CD4-positive, alpha-beta memory T cell (primary cell): ENCODE results near the gene THSD4. TPM values are rescaled to one million over a fixed set of nuclear protein-coding genes. Genes with fewer than 3 reads are reported as not detected.

Source experiments
- CTCF ChIA-PET: fragments of 350-600 bp; sonication (Branson Sonifier 250); formaldehyde crosslinking; loops from one replicate; lab custom pipeline; 2021; ENCODE audit warnings: inconsistent platforms; ENCODE audit not compliant: partially characterized antibody; lab: Charles Lee
- POLR2A ChIA-PET: fragments of 350-600 bp; sonication (Branson Sonifier 250); formaldehyde crosslinking; loops from one replicate; lab custom pipeline; 2021; ENCODE audit not compliant: partially characterized antibody; lab: Charles Lee
- DNase-seq, 5 donors: peaks; one replicate each; pipeline versions ENCODE4 v3.0.0 to v3.0.0-alpha.2; 2020 to 2022; ENCODE audit warnings: mixed read lengths in 1 of 5
- H3K27ac ChIP-seq: one replicate; pipeline ENCODE4 v1.7.0; 2013; ENCODE audit warnings: low read depth, low read length
- H3K27me3 ChIP-seq: 2 replicates; pipeline ENCODE4 v1.7.0; 2013; ENCODE audit warnings: mild to moderate bottlenecking, low read length, moderate library complexity; ENCODE audit not compliant: insufficient read depth
- H3K36me3 ChIP-seq: 2 replicates; pipeline ENCODE4 v1.7.0; 2013; ENCODE audit warnings: mild to moderate bottlenecking, low read length, moderate library complexity; ENCODE audit not compliant: insufficient read depth
- H3K4me1 ChIP-seq: 2 replicates; pipeline ENCODE4 v1.7.0; 2013; ENCODE audit warnings: mild to moderate bottlenecking, low read length, moderate library complexity; ENCODE audit not compliant: insufficient read depth
- H3K4me3 ChIP-seq, 2 donors: one replicate each; pipeline ENCODE4 v1.7.0; 2013; ENCODE audit warnings: low read length in 2 of 2, mild to moderate bottlenecking in 1 of 2
- H3K9me3 ChIP-seq, 2 donors: one replicate each; pipeline ENCODE4 v1.7.0; 2013; ENCODE audit warnings: low read length in 2 of 2, control low read depth in 1 of 2; ENCODE audit not compliant: control insufficient read depth in 1 of 2
- H3K27ac Mint-ChIP-seq, 7 donors: one replicate each; pipeline ENCODE4 v1.8.0; 2020 to 2021; ENCODE audit warnings: mixed read lengths in 7 of 7, mild to moderate bottlenecking in 6 of 7, inconsistent platforms in 3 of 7, moderate library complexity in 3 of 7
- H3K27me3 Mint-ChIP-seq, 2 donors: one replicate each; pipeline ENCODE4 v1.8.0; 2020 to 2021; ENCODE audit warnings: mixed read lengths in 2 of 2
- H3K36me3 Mint-ChIP-seq, 2 donors: one replicate each; pipeline ENCODE4 v1.8.0; 2020 to 2021; ENCODE audit warnings: mixed read lengths in 2 of 2, inconsistent platforms in 1 of 2, mild to moderate bottlenecking in 1 of 2
- H3K4me1 Mint-ChIP-seq, 4 donors: one replicate each; pipeline ENCODE4 v1.8.0; 2020 to 2021; ENCODE audit warnings: mixed read lengths in 4 of 4, mild to moderate bottlenecking in 1 of 4
- H3K4me3 Mint-ChIP-seq, 8 donors: one replicate each; pipeline ENCODE4 v1.8.0; 2020 to 2021; ENCODE audit warnings: mixed read lengths in 8 of 8, mild to moderate bottlenecking in 7 of 8, moderate library complexity in 6 of 8, inconsistent platforms in 3 of 8
- H3K9me3 Mint-ChIP-seq, 8 donors: one replicate each; pipeline ENCODE4 v1.8.0; 2020 to 2021; ENCODE audit warnings: mixed read lengths in 8 of 8, mild to moderate bottlenecking in 5 of 8, inconsistent platforms in 3 of 8, moderate library complexity in 1 of 8
- intact Hi-C: fragments of 100-400 bp; cut with micrococcal nuclease; formaldehyde crosslinking; loops from one replicate; pipeline ENCODE4 v1.15.1; 2023
- polyA plus RNA-seq, 2 donors: library from polyadenylated mRNA; unstranded; fragments of 300-500 nt; fragmentation: Illumina TruSeq; gene quantifications; one replicate each; pipeline ENCODE4 v1.2.3, GENCODE V29; 2021
- total RNA-seq, 2 experiments: library from RNA; stranded (reverse); gene quantifications; one replicate each; pipeline ENCODE4 v1.2.3, GENCODE V29; 2021

The THSD4 gene
- total and polyA plus RNA-seq, 4 experiments from 2014 or later, result not detected

DNA sequence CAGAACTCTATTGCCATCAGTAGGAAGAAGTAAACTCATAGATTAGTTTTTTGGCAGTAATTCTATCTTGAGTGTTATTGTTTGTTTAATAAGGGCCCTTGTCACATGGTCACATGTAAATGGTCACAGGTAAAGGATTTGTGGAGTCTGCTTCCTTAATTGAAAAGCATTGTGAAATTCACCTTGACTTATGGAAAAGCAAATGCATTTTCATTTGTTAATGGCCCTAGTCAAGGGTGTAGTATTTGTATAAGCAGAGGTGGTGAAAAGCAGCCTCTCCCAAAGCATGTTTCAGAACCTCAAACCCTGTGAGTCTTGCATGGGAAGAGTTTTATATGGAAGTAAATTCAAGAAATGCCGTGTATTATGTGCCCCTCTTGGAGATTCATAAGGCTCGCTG is 497.6 kb downstream of the THSD4 start:
- H3K36me3 Mint-ChIP-seq, result no peaks in the 10 kb centered on the region
- no peak for DNase-seq
- ChIA-PET CTCF (no interaction called here), POLR2A (no interaction called here)
- no peak overlapping the region for H3K4me3 Mint-ChIP-seq
- H3K9me3 Mint-ChIP-seq, result no peaks in the 10 kb centered on the region
- H3K27me3 ChIP-seq, result no peaks in the 10 kb centered on the region
- H3K4me1 Mint-ChIP-seq, result no peaks in the 10 kb centered on the region
- no peaks in the 10 kb centered on the region for H3K9me3 ChIP-seq
- no peak overlapping the region for H3K27ac Mint-ChIP-seq
- no peaks in the 10 kb centered on the region for H3K4me1 ChIP-seq
- no peak overlapping the region for H3K4me3 ChIP-seq
- intact Hi-C loops, result no loop called here
- H3K27ac ChIP-seq, result no peak overlapping the region
- H3K36me3 ChIP-seq, result no peaks in the 10 kb centered on the region
- H3K27me3 Mint-ChIP-seq, result peaks cover 7 to 11% of the 10 kb centered on the region in 2 donors

GRCh38 chr15:71623111-71623510 is 507.8 kb downstream of the THSD4 start:
- Mint-ChIP-seq H3K4me3 (no peak overlapping the region), H3K27ac (no peak overlapping the region), H3K9me3 (no peaks in the 10 kb centered on the region), H3K36me3 (no peaks in the 10 kb centered on the region), H3K27me3 (peaks cover 16 to 17% of the 10 kb centered on the region in 2 donors), H3K4me1 (no peaks in the 10 kb centered on the region)
- H3K27me3 ChIP-seq, result no peaks in the 10 kb centered on the region
- H3K9me3 ChIP-seq, result no peaks in the 10 kb centered on the region
- intact Hi-C loops, result no loop called here
- H3K4me3 ChIP-seq, result no peak overlapping the region
- H3K36me3 ChIP-seq, result no peaks in the 10 kb centered on the region
- no peak for DNase-seq
- ChIA-PET POLR2A (no interaction called here), CTCF (interaction anchor here (0.7 kb wide), 1 partner anchor 30 kb away, joined by 3 read pairs; no protein-coding TSS in a partner anchor)
- no peak overlapping the region for H3K27ac ChIP-seq
- H3K4me1 ChIP-seq, result no peaks in the 10 kb centered on the region

DNA sequence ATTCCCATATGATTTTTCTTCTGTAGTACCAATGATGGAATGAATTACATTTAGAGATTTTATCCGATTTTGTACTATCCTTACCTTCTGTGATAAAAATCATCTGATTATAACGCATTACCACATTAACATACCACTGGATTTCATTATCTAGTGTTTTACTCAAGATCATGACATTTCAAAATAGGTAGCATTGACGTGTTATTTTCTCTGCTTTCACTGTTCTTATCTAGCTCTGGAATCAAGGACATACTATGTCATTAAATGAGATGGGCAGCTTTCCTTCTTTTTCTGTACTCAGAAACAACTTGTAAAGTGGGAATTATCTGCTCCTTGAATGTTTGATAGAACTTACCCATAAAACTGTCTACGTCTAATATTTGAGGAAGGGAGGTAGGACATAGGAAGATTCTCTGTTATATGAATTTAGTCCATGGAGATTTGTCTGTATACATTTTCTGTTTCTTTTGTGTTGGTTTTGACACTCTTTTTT is 511.4 kb downstream of the THSD4 start:
- ChIA-PET CTCF (no interaction called here), POLR2A (no interaction called here)
- H3K4me1 ChIP-seq, result no peaks in the 10 kb centered on the region
- Mint-ChIP-seq H3K9me3 (no peaks in the 10 kb centered on the region), H3K36me3 (no peaks in the 10 kb centered on the region), H3K4me1 (no peaks in the 10 kb centered on the region), H3K4me3 (no peak overlapping the region), H3K27me3 (peaks cover 18% of the 10 kb centered on the region in 2 donors), H3K27ac (no peak overlapping the region)
- H3K4me3 ChIP-seq, result no peak overlapping the region
- no peak for DNase-seq
- H3K9me3 ChIP-seq, result no peaks in the 10 kb centered on the region
- H3K27ac ChIP-seq, result no peak overlapping the region
- no peaks in the 10 kb centered on the region for H3K36me3 ChIP-seq
- intact Hi-C loops, result no loop called here
- H3K27me3 ChIP-seq, result no peaks in the 10 kb centered on the region

DNA sequence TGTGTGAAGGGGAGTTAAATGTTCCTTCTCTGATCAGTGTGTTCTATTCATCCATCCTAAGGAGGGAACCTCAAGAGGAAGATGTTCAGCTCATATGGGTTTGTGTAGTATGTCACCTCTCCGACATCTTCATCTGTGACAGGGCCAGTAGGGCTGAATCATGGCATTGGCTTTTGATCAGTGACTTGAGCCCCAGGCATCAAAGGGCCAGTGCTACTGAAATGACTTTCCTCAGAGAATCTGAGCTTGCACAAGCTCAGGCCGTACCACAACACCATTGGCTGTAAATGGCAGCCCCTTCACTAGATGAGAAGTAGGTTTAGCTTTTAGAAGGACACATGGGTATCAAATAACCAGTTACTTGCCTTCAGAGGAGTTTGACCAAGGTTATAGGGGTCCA is 511.9 kb downstream of the THSD4 start:
- H3K27ac ChIP-seq, result no peak overlapping the region

DNA sequence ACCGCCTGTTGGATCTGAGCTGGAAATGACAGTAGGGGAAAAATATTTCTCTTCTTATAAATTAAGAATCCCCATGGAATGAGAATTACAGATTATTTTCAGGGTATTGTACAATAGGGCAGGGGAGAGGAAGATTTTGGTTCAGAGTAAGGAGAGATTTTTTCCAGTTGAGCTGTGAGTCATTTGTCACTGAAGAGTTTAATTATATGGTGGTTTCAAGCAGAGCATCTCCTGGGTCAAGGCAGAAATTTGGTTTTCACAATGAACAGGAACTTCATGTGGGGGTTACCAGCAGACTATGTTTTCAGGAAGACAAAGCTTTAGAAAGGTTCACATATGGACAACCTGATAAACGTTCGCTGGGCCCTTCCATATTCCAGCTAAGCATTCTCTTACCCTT is 512.3 kb downstream of the THSD4 start:
- intact Hi-C loops, result no loop called here
- CTCF ChIA-PET, result no interaction called here
- Mint-ChIP-seq H3K27ac (no peak overlapping the region), H3K4me3 (no peak overlapping the region), H3K4me1 (no peaks in the 10 kb centered on the region), H3K9me3 (peaks cover 0 to 1% (median 0%) of the 10 kb centered on the region in 8 donors), H3K36me3 (no peaks in the 10 kb centered on the region), H3K27me3 (peaks cover 17 to 20% of the 10 kb centered on the region in 2 donors)
- Histone ChIP-seq H3K9me3 (no peaks in the 10 kb centered on the region), H3K27me3 (no peaks in the 10 kb centered on the region), H3K36me3 (no peaks in the 10 kb centered on the region), H3K4me1 (no peaks in the 10 kb centered on the region), H3K4me3 (no peak overlapping the region), H3K27ac (no peak overlapping the region)
- POLR2A ChIA-PET, result no interaction called here
- DNase-seq, result no peak

More for the DNA sequence above, 511.9 kb downstream of the THSD4 start:
- Histone ChIP-seq H3K4me1 (no peaks in the 10 kb centered on the region), H3K4me3 (no peak overlapping the region), H3K9me3 (no peaks in the 10 kb centered on the region), H3K36me3 (no peaks in the 10 kb centered on the region), H3K27me3 (no peaks in the 10 kb centered on the region)
- Mint-ChIP-seq H3K27me3 (peaks cover 18 to 21% of the 10 kb centered on the region in 2 donors), H3K27ac (no peak overlapping the region), H3K36me3 (no peaks in the 10 kb centered on the region), H3K4me3 (no peak overlapping the region), H3K4me1 (no peaks in the 10 kb centered on the region), H3K9me3 (peaks cover 0 to 1% (median 0%) of the 10 kb centered on the region in 8 donors)
- no peak for DNase-seq
- ChIA-PET POLR2A (no interaction called here), CTCF (no interaction called here)
- intact Hi-C loops, result no loop called here

DNA sequence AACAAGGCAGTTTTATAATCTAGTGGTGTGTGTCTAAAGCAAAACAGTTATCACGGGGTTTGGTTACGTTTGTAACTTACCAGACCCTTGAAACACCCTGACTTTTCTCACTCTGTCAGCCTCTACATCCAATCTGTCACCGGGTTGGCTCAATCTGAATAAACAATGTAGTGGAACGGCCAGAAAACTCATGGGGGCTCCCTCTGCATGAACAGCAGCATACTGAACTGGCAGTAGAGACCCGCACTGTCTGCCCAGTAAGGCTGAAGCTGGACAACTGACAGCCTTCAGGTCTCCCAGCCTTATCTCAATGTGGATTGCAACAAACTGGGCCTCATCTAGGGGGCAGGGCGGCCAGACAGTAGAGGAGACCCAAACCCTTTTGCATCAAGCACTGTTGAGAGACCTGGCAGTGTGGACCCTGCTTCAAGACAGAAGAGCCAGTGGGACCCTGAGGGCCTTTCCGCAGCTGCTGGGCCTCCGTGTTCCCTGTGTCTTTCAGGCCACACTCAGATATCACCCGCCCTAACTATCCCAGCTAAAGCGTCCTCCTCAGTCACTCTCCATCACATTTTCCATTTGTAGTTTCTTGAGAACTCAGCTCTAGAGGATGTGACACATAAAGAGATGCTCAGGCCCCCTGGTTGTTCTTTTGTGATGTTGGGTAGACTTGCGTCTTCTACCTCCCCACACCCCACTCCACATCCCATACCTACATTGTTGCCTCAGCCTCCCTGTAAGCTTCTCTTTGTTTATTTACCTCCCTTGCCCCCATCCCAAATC is 513.9 kb downstream of the THSD4 start:
- peaks cover 9 to 23% of the 10 kb centered on the region in 2 donors for H3K27me3 Mint-ChIP-seq
- CTCF ChIA-PET, result no interaction called here
- H3K36me3 Mint-ChIP-seq, result no peaks in the 10 kb centered on the region
- H3K4me1 Mint-ChIP-seq, result no peaks in the 10 kb centered on the region
- H3K4me3 ChIP-seq, result no peak overlapping the region
- intact Hi-C loops, result no loop called here
- DNase-seq, result no peak
- H3K9me3 ChIP-seq, result no peaks in the 10 kb centered on the region
- H3K36me3 ChIP-seq, result no peaks in the 10 kb centered on the region
- no peak overlapping the region for H3K27ac Mint-ChIP-seq
- H3K27me3 ChIP-seq, result no peaks in the 10 kb centered on the region
- POLR2A ChIA-PET, result no interaction called here
- no peak overlapping the region for H3K4me3 Mint-ChIP-seq
- H3K27ac ChIP-seq, result no peak overlapping the region
- H3K4me1 ChIP-seq, result no peaks in the 10 kb centered on the region
- peaks cover 0 to 1% (median 0%) of the 10 kb centered on the region in 8 donors for H3K9me3 Mint-ChIP-seq

DNA sequence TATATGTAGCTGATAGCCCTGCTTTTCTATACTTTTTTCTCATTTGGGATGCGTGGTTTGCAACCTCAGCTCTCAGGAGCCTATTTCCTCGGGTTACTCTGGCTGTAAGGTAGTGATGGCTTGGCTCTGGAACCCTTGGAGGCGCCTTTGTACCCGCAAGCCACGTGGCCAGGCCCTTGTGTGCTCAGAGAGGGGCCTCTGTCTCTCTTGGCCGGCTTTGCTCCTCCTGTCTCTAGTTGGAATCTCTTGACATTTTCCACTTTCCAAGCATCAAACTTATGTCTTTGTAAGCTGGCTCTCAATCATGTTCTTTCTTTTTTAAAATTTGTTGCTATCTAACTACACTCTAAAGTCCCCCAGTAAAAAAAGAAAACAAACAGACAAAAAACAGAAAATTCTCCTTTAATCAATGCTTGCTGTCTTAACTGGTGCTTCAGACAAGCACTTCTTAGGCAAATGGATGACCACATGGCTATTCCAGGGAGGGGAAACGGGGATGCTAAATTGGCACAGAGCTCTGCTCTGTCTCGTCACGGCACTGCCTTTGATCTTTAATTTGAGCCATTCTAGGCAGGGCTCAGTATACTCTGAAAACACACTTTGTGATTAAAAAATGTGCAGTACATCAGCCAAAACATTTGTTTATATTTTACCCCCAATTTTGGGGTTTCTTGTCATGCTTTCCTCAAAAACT is 514.7 kb downstream of the THSD4 start:
- no peak for DNase-seq
- intact Hi-C loops, result no loop called here
- POLR2A ChIA-PET, result no interaction called here
- Mint-ChIP-seq H3K27ac (no peak overlapping the region), H3K4me1 (no peaks in the 10 kb centered on the region), H3K36me3 (no peaks in the 10 kb centered on the region), H3K4me3 (no peak overlapping the region), H3K27me3 (peaks cover 9 to 25% of the 10 kb centered on the region in 2 donors), H3K9me3 (peaks cover 0 to 4% (median 0%) of the 10 kb centered on the region in 8 donors)
- Histone ChIP-seq H3K27ac (no peak overlapping the region), H3K36me3 (no peaks in the 10 kb centered on the region), H3K27me3 (no peaks in the 10 kb centered on the region), H3K9me3 (no peaks in the 10 kb centered on the region), H3K4me1 (no peaks in the 10 kb centered on the region), H3K4me3 (no peak overlapping the region)
- CTCF ChIA-PET, result no interaction called here
